ENCODE measurements around the gene PIGN. TPM values are rescaled to one million over a fixed set of nuclear protein-coding genes. Genes with fewer than 3 reads are reported as not detected.

PIGN gene
- polyA plus RNA-seq, 1 donor from 2014 or later: 8.7 TPM

DNA sequence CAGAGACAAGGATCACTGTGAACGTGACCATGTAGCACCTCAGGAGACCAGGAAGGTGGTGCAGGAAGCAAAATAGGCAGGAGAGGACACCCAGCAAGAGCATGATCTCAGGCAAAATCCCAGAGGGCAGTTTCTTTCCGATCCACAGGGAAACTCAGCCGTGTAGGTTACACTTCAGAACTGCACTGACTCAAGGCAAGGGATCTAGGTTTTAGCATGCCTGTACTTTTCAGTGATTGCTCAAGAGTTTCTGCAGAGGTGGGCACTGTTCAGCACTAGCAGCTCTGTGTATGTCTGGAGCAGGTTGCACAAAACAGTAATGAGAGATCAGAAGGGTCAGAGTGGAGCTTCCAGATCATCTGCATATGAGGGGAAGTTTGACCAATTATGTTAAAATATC lies 177.3 kb downstream of the PIGN start:
- no peak for TF ChIP-seq MXI1 (conservative IDR thresholded peaks at IDR 0.05; ENCODE audit: poor library complexity, severe bottlenecking)
- TF ChIP-seq SMC3 (conservative IDR thresholded peaks at IDR 0.05; ENCODE audit: poor library complexity): no peak
- TF ChIP-seq EZH2 (IDR thresholded peaks at IDR 0.05; ENCODE audit: borderline replicate concordance, insufficient read depth, low read length, poor library complexity, severe bottlenecking): no peak
- TF ChIP-seq POLR2AphosphoS5 (IDR thresholded peaks at IDR 0.05): no peak
- no peak for TF ChIP-seq CTCF (IDR thresholded peaks at IDR 0.05; ENCODE audit: poor library complexity, severe bottlenecking)
- no peak for TF ChIP-seq RAD21 (conservative IDR thresholded peaks at IDR 0.05)

GRCh38 chr18:62001396-62001795 lies 185.5 kb downstream of the PIGN start:
- Histone ChIP-seq H3K4me2 (ENCODE audit: low read length) (no peak overlapping the region), H3K9me2 (ENCODE audit: insufficient read depth, low read length) (no peaks in the 10 kb centered on the region), H3K4me3 (ENCODE audit: low read length) (no peak overlapping the region), H3K27me3 (ENCODE audit: insufficient read depth, low read depth, low read length) (no peaks in the 10 kb centered on the region), H3F3A (ENCODE audit: insufficient read depth, low read length, poor library complexity, severe bottlenecking) (no peaks in the 10 kb centered on the region), H3K9ac (ENCODE audit: low read length) (no peak overlapping the region), H3K79me2 (replicated peaks; ENCODE audit: insufficient read depth, low read length) (no peaks in the 10 kb centered on the region), H2AFZ (ENCODE audit: low read depth, low read length) (no peak overlapping the region), H3K27ac (ENCODE audit: low read length) (no peak overlapping the region), H3K36me3 (ENCODE audit: insufficient read depth, low read length) (no peaks in the 10 kb centered on the region), H4K20me1 (ENCODE audit: insufficient read depth) (no peaks in the 10 kb centered on the region), H3K9me3 (ENCODE audit: low read length) (no peaks in the 10 kb centered on the region)
- no peak for TF ChIP-seq REST (IDR thresholded peaks at IDR 0.05; ENCODE audit: borderline replicate concordance)

More for the DNA sequence above, 177.3 kb downstream of the PIGN start:
- H4K20me1 ChIP-seq (ENCODE audit: insufficient read depth): no peaks in the 10 kb centered on the region
- no peak overlapping the region for H2AFZ ChIP-seq (ENCODE audit: low read depth, low read length)
- H3K4me3 ChIP-seq (ENCODE audit: low read length): no peak overlapping the region
- no peaks in the 10 kb centered on the region for H3K27me3 ChIP-seq (ENCODE audit: insufficient read depth, low read depth, low read length)
- no peak overlapping the region for H3K4me2 ChIP-seq (ENCODE audit: low read length)
- no peak overlapping the region for H3K27ac ChIP-seq (ENCODE audit: low read length)
- H3K79me2 ChIP-seq (replicated peaks; ENCODE audit: insufficient read depth, low read length): no peaks in the 10 kb centered on the region
- H3K9me3 ChIP-seq (ENCODE audit: low read length): no peaks in the 10 kb centered on the region
- H3F3A ChIP-seq (ENCODE audit: insufficient read depth, low read length, poor library complexity, severe bottlenecking): no peaks in the 10 kb centered on the region
- H3K9me2 ChIP-seq (ENCODE audit: insufficient read depth, low read length): no peaks in the 10 kb centered on the region
- no peaks in the 10 kb centered on the region for H3K36me3 ChIP-seq (ENCODE audit: insufficient read depth, low read length)
- no peak overlapping the region for H3K9ac ChIP-seq (ENCODE audit: low read length)

GRCh38 chr18:61998957-61999356 lies 187.9 kb downstream of the PIGN start:
- no peak overlapping the region for H3K27ac ChIP-seq (ENCODE audit: low read length)
- no peak overlapping the region for H2AFZ ChIP-seq (ENCODE audit: low read depth, low read length)
- no peaks in the 10 kb centered on the region for H3F3A ChIP-seq (ENCODE audit: insufficient read depth, low read length, poor library complexity, severe bottlenecking)
- H3K36me3 ChIP-seq (ENCODE audit: insufficient read depth, low read length): no peaks in the 10 kb centered on the region
- no peak overlapping the region for H3K9ac ChIP-seq (ENCODE audit: low read length)
- H3K4me2 ChIP-seq (ENCODE audit: low read length): no peak overlapping the region
- no peaks in the 10 kb centered on the region for H3K27me3 ChIP-seq (ENCODE audit: insufficient read depth, low read depth, low read length)
- H3K9me3 ChIP-seq (ENCODE audit: low read length): no peaks in the 10 kb centered on the region
- no peak overlapping the region for H3K4me3 ChIP-seq (ENCODE audit: low read length)
- no peaks in the 10 kb centered on the region for H3K79me2 ChIP-seq (replicated peaks; ENCODE audit: insufficient read depth, low read length)
- no peaks in the 10 kb centered on the region for H3K9me2 ChIP-seq (ENCODE audit: insufficient read depth, low read length)
- TF ChIP-seq RAD21 (conservative IDR thresholded peaks at IDR 0.05): no peak
- TF ChIP-seq TAF1 (IDR thresholded peaks at IDR 0.05; ENCODE audit: low read depth): no peak
- TF ChIP-seq SMC3 (conservative IDR thresholded peaks at IDR 0.05; ENCODE audit: poor library complexity): no peak
- no peak for TF ChIP-seq CTCF (IDR thresholded peaks at IDR 0.05; ENCODE audit: poor library complexity, severe bottlenecking)
- no peaks in the 10 kb centered on the region for H4K20me1 ChIP-seq (ENCODE audit: insufficient read depth)

All from neural cell (in vitro differentiated cells).